Activated B cell treated with CpG ODN at 0.5 μM for 24 hours (primary cell): ENCODE measurements around the gene RASAL2. TPM values are rescaled to one million over a fixed set of nuclear protein-coding genes. Genes with fewer than 3 reads are reported as not detected.

Source experiments
- ATAC-seq: fragments of 200-7000 bp; cut with Tn5 transposase; one replicate; pipeline ENCODE4 v1.10.0; 2021; ENCODE audit warnings: low read depth, mild to moderate bottlenecking, moderate library complexity
- CTCF ChIA-PET: fragments of 350-600 bp; sonication (Branson Sonifier 250); formaldehyde crosslinking; loops from one replicate; lab custom pipeline; 2021; ENCODE audit warnings: antibody characterized with exemption; lab: Charles Lee
- POLR2A ChIA-PET: fragments of 350-600 bp; sonication (Branson Sonifier 250); formaldehyde crosslinking; loops from one replicate; lab custom pipeline; 2021; ENCODE audit warnings: antibody characterized with exemption; lab: Charles Lee
- DNase-seq: peaks from one replicate; pipeline ENCODE4 v3.0.0; 2022
- H3K27ac Mint-ChIP-seq: one replicate; pipeline ENCODE4 v1.8.0; 2020; ENCODE audit warnings: mixed read lengths
- H3K27me3 Mint-ChIP-seq: one replicate; pipeline ENCODE4 v1.8.0; 2021; ENCODE audit warnings: mixed read lengths
- H3K36me3 Mint-ChIP-seq: one replicate; pipeline ENCODE4 v1.8.0; 2021; ENCODE audit warnings: low read depth, mixed read lengths
- H3K4me1 Mint-ChIP-seq: one replicate; pipeline ENCODE4 v1.8.0; 2021; ENCODE audit warnings: mixed read lengths
- H3K4me3 Mint-ChIP-seq: one replicate; pipeline ENCODE4 v1.8.0; 2020; ENCODE audit warnings: mild to moderate bottlenecking, mixed read lengths
- H3K9me3 Mint-ChIP-seq: one replicate; pipeline ENCODE4 v1.8.0; 2020; ENCODE audit warnings: mixed read lengths
- intact Hi-C: fragments of 100-400 bp; cut with micrococcal nuclease; formaldehyde crosslinking; loops from one replicate; pipeline ENCODE4 v1.15.1; 2024
- total RNA-seq: library from RNA; stranded (reverse); gene quantifications from 2 replicates; pipeline ENCODE4 v1.2.3, GENCODE V29; 2022
- TF ChIP-seq, protein P1 (sequence below): fragments of 200-600 bp; IDR thresholded peaks from one replicate; pipeline ENCODE4 v1.8.0; 2022; ENCODE audit warnings: antibody characterized with exemption, mild to moderate bottlenecking

The RASAL2 gene
- total RNA-seq, 1 donor from 2014 or later: 0.16 TPM

DNA sequence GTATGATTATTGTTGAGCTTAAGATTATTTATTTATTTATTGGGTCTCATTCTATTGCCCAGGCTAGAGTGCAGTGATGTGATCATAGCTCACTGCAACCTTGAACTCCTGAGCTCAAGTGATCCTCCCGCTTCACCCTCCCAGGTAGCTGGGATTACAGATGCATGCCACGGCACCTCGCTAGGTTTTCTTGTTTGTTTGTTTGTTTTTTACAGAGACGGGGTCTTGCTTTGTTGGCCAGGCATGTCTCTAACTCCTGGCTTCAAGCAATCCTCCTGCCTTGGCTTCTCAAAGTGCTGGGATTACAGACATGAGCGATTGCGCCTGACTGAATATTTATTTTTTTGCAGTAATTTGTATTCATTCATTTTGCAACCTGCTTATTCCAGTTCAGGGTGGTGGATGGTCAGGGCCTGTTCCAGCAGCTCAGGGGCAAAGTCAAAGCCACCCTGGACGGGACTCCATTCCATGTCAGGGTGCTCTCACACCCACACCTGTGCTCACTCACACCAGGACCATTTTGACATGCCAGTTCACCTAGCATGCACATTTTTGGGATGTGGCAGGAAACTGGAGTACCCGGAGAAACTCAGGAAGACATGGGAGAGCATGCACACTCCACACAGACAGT is 29.6 kb upstream of the RASAL2 start:
- ATAC-seq (no peak), DNase-seq (no peak)
- H3K4me1 Mint-ChIP-seq: peaks cover 11% of the 10 kb centered on the region
- POLR2A ChIA-PET: interaction anchor here (0.6 kb wide), 1 partner anchor 208 kb away, joined by 3 read pairs; no protein-coding TSS in a partner anchor
- no peak overlapping the region for H3K27ac Mint-ChIP-seq
- H3K27me3 Mint-ChIP-seq: peaks cover 8% of the 10 kb centered on the region
- intact Hi-C loops: no loop called here
- TF ChIP-seq, protein P1, sequence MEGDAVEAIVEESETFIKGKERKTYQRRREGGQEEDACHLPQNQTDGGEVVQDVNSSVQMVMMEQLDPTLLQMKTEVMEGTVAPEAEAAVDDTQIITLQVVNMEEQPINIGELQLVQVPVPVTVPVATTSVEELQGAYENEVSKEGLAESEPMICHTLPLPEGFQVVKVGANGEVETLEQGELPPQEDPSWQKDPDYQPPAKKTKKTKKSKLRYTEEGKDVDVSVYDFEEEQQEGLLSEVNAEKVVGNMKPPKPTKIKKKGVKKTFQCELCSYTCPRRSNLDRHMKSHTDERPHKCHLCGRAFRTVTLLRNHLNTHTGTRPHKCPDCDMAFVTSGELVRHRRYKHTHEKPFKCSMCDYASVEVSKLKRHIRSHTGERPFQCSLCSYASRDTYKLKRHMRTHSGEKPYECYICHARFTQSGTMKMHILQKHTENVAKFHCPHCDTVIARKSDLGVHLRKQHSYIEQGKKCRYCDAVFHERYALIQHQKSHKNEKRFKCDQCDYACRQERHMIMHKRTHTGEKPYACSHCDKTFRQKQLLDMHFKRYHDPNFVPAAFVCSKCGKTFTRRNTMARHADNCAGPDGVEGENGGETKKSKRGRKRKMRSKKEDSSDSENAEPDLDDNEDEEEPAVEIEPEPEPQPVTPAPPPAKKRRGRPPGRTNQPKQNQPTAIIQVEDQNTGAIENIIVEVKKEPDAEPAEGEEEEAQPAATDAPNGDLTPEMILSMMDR: no peak
- CTCF ChIA-PET: no interaction called here
- H3K36me3 Mint-ChIP-seq: no peaks in the 10 kb centered on the region
- no peaks in the 10 kb centered on the region for H3K9me3 Mint-ChIP-seq
- H3K4me3 Mint-ChIP-seq: no peak overlapping the region

DNA sequence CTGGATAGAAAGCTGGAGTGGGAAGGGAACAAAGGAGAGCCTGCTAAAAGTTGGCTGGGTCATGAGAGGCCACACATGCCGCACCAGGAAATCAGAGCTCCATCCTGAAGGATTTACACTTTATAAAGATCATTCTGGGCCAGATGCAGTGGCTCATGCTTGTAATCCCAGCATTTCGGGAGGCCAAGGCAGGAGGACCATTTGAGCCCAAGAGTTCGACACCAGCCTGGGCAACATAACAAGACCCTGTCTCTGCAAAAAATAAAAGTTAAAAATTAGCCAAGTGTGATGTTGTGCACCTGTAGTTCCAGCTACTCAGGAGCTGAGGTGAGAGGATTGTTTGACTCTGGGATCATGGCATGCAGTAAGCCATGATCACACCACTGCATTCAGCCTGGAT is 28.7 kb upstream of the RASAL2 start:
- H3K27ac Mint-ChIP-seq: no peak overlapping the region
- H3K4me3 Mint-ChIP-seq: no peak overlapping the region
- no peak for DNase-seq
- no peaks in the 10 kb centered on the region for H3K9me3 Mint-ChIP-seq
- ChIA-PET CTCF (no interaction called here), POLR2A (interaction anchor here (0.6 kb wide), 1 partner anchor 207 kb away, joined by 3 read pairs; no protein-coding TSS in a partner anchor)
- peaks cover 8% of the 10 kb centered on the region for H3K27me3 Mint-ChIP-seq
- intact Hi-C loops: no loop called here
- no peak for ATAC-seq
- H3K4me1 Mint-ChIP-seq: peaks cover 11% of the 10 kb centered on the region
- no peaks in the 10 kb centered on the region for H3K36me3 Mint-ChIP-seq
- TF ChIP-seq, protein P1: no peak

DNA sequence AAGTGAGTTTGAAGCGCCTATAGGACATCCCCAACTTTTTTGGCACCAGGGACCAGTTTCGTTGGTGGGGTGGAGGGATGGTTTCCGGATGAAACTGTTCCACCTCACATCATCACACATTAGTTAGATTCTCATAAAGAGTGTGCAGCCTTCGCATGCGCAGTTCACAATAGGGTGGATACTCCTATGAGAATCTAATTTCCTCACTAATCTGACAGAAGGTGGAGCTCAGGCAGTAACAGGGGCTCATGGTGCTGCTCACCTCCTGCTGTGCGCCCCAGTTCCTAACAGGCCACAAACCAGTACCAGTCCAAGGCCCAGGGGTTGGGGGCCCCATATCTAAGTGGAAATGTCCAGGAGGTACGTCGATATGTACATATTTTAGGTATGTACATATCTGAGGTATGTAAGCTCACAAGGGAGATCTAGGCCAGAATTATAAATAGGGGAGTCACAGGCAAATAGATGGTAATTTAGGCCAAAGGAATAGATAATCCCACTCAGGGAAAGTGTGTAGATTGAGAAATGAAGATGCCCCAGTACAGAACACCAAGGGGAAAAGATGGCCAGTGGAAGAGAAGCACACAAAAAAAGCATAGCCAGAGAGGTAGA is 27.5 kb upstream of the RASAL2 start:
- Mint-ChIP-seq H3K4me3 (no peak overlapping the region), H3K4me1 (peaks cover 11% of the 10 kb centered on the region), H3K36me3 (no peaks in the 10 kb centered on the region), H3K27ac (peak overlapping the region; percentile 13), H3K27me3 (peaks cover 2% of the 10 kb centered on the region), H3K9me3 (no peaks in the 10 kb centered on the region)
- intact Hi-C loops: no loop called here
- TF ChIP-seq, protein P1: no peak
- ChIA-PET CTCF (no interaction called here), POLR2A (interaction anchor here (0.6 kb wide), 1 partner anchor 27 kb away, joined by 3 read pairs; no protein-coding TSS in a partner anchor)
- ATAC-seq (no peak), DNase-seq (no peak)

DNA sequence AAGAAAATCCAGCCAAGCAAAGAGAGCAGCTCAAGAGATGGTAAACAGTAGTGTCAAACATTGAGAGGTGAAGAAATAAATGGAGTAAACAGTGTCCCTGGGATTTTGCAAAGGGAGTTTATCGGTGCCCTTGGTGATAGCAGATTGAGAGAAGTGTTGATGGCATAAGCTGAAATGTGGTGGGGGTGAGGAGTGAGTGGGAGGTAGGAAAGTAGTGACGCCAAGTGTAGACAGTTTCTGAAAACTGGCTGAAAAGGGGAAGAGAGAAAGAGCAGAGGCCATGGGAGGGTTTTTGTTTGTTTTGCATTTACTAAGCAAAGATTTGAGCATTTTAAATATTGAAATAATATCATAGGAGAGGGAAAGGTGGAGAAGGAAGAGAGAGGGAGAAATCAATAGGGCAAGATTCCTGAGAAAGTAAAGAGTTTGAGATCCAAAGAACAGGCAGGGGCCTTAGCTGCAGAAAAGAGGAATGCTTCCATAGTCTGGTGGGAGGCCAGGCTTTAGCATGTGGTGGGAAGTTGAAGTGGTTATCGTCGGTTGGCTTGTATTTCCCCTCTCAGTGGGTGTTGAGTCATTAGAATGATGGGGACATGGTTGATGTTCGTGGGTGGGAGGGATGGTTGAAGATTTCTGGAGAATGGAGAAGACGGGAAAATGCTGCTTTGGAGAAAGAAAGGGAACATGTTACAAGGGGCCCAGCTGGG is 26.8 kb upstream of the RASAL2 start:
- Mint-ChIP-seq H3K9me3 (no peaks in the 10 kb centered on the region), H3K36me3 (no peaks in the 10 kb centered on the region), H3K27me3 (peaks cover 2% of the 10 kb centered on the region), H3K4me3 (no peak overlapping the region), H3K4me1 (peaks cover 11% of the 10 kb centered on the region), H3K27ac (peak overlapping the region; percentile 13)
- no peak for DNase-seq
- TF ChIP-seq, protein P1: no peak
- peak; percentile 66 for ATAC-seq
- ChIA-PET POLR2A (interaction anchor here (0.6 kb wide), 1 partner anchor 26 kb away, joined by 3 read pairs; no protein-coding TSS in a partner anchor), CTCF (no interaction called here)
- intact Hi-C loops: loop anchor here (1.0 kb wide), 1 partner anchor 26 kb away; no protein-coding TSS in a partner anchor

DNA sequence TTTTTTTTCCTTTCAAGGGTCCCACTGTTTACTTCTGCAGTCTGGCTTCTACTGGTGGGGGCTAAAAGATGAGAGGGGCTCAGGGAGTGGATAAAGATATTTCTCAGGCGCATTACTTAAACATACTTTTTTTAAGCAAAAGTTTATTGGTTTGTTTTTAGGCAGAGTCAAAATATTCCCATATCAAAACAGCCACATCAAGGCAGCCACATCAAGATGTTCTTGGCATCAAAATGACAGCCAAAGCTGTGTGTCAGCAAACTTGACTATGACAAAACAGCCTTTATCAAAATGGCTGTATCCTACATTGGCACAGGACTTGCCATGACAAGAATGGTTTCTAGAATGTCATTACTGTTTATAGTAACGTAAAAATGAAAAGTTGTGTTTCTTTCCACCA is 22.1 kb upstream of the RASAL2 start:
- ATAC-seq (no peak), DNase-seq (no peak)
- ChIA-PET CTCF (no interaction called here), POLR2A (no interaction called here)
- Mint-ChIP-seq H3K36me3 (no peaks in the 10 kb centered on the region), H3K4me1 (peaks cover 6% of the 10 kb centered on the region), H3K27ac (no peak overlapping the region), H3K4me3 (no peak overlapping the region), H3K9me3 (peaks cover 3% of the 10 kb centered on the region), H3K27me3 (peaks cover 4% of the 10 kb centered on the region)
- TF ChIP-seq, protein P1: no peak
- intact Hi-C loops: no loop called here
